ENCODE measurements around the gene ZCCHC24.

Gene ZCCHC24

GRCh38 chr10:79454259-79454658 lies 8.8 kb upstream of the ZCCHC24 start:
- no peaks in the 10 kb centered on the region for H3K4me1 ChIP-seq (ENCODE audit: insufficient read depth, low read length, severe bottlenecking)
- H3K9ac ChIP-seq (ENCODE audit: low read length) = no peak overlapping the region
- H3K27me3 ChIP-seq (ENCODE audit: insufficient read depth, low read length) = 0 out of 2 replicates have a peak, but pooled peaks cover under 1% of the 10 kb centered on the region
- H3K9me2 ChIP-seq (ENCODE audit: low read depth, low read length) = no peaks in the 10 kb centered on the region
- H3K4me3 ChIP-seq (ENCODE audit: low read depth, low read length, poor library complexity, severe bottlenecking) = no peak overlapping the region
- no peaks in the 10 kb centered on the region for H3K79me2 ChIP-seq (ENCODE audit: insufficient read depth, low read length)
- TF ChIP-seq CTCF (IDR thresholded peaks at IDR 0.05; ENCODE audit: low read length) (no peak), EZH2 (IDR thresholded peaks at IDR 0.05; ENCODE audit: borderline replicate concordance, low read length) (no peak)
- H4K20me1 ChIP-seq (ENCODE audit: insufficient read depth, low read length) = no peaks in the 10 kb centered on the region
- no peaks in the 10 kb centered on the region for H3F3A ChIP-seq (ENCODE audit: insufficient read depth, low read length)
- H3K27ac ChIP-seq (ENCODE audit: low read depth, low read length, poor library complexity, severe bottlenecking) = no peak overlapping the region
- no peak overlapping the region for H2AFZ ChIP-seq (ENCODE audit: low read length)
- H3K4me2 ChIP-seq (ENCODE audit: low read length) = no peak overlapping the region
- no peaks in the 10 kb centered on the region for H3K36me3 ChIP-seq (ENCODE audit: insufficient read depth, low read length)
- H3K9me3 ChIP-seq (ENCODE audit: low read length) = no peaks in the 10 kb centered on the region

- no peaks in the 10 kb centered on the region for H3K27me3 ChIP-seq (ENCODE audit: insufficient read depth, low read length)
- H3K4me1 ChIP-seq (ENCODE audit: insufficient read depth, low read length, severe bottlenecking) = no peaks in the 10 kb centered on the region
- H2AFZ ChIP-seq (ENCODE audit: low read length) = no peak overlapping the region
- no peak overlapping the region for H3K4me3 ChIP-seq (ENCODE audit: low read depth, low read length, poor library complexity, severe bottlenecking)
- H3K27ac ChIP-seq (ENCODE audit: low read depth, low read length, poor library complexity, severe bottlenecking) = no peak overlapping the region
- H3K79me2 ChIP-seq (ENCODE audit: insufficient read depth, low read length) = no peaks in the 10 kb centered on the region
- H3F3A ChIP-seq (ENCODE audit: insufficient read depth, low read length) = no peaks in the 10 kb centered on the region
- H3K9me3 ChIP-seq (ENCODE audit: low read length) = no peaks in the 10 kb centered on the region
- no peak overlapping the region for H3K4me2 ChIP-seq (ENCODE audit: low read length)
- no peaks in the 10 kb centered on the region for H3K9me2 ChIP-seq (ENCODE audit: low read depth, low read length)
- no peak overlapping the region for H3K9ac ChIP-seq (ENCODE audit: low read length)
- TF ChIP-seq EZH2 (IDR thresholded peaks at IDR 0.05; ENCODE audit: borderline replicate concordance, low read length) (no peak), CTCF (IDR thresholded peaks at IDR 0.05; ENCODE audit: low read length) (no peak)
- H3K36me3 ChIP-seq (ENCODE audit: insufficient read depth, low read length) = no peaks in the 10 kb centered on the region
- no peaks in the 10 kb centered on the region for H4K20me1 ChIP-seq (ENCODE audit: insufficient read depth, low read length)
Observed at GRCh38 chr10:79453392-79453791, 8.0 kb upstream of the ZCCHC24 start.

- H3K4me3 ChIP-seq (ENCODE audit: low read depth, low read length, poor library complexity, severe bottlenecking) = no peak overlapping the region
- no peaks in the 10 kb centered on the region for H3K36me3 ChIP-seq (ENCODE audit: insufficient read depth, low read length)
- no peaks in the 10 kb centered on the region for H3K9me2 ChIP-seq (ENCODE audit: low read depth, low read length)
- no peak overlapping the region for H3K27ac ChIP-seq (ENCODE audit: low read depth, low read length, poor library complexity, severe bottlenecking)
- H3K27me3 ChIP-seq (ENCODE audit: insufficient read depth, low read length) = no peaks in the 10 kb centered on the region
- no peak overlapping the region for H3K9ac ChIP-seq (ENCODE audit: low read length)
- H4K20me1 ChIP-seq (ENCODE audit: insufficient read depth, low read length) = no peaks in the 10 kb centered on the region
- TF ChIP-seq CTCF (IDR thresholded peaks at IDR 0.05; ENCODE audit: low read length) (no peak), EZH2 (IDR thresholded peaks at IDR 0.05; ENCODE audit: borderline replicate concordance, low read length) (no peak)
- H2AFZ ChIP-seq (ENCODE audit: low read length) = no peak overlapping the region
- no peaks in the 10 kb centered on the region for H3K79me2 ChIP-seq (ENCODE audit: insufficient read depth, low read length)
- no peak overlapping the region for H3K4me2 ChIP-seq (ENCODE audit: low read length)
- H3K4me1 ChIP-seq (ENCODE audit: insufficient read depth, low read length, severe bottlenecking) = no peaks in the 10 kb centered on the region
- H3K9me3 ChIP-seq (ENCODE audit: low read length) = no peaks in the 10 kb centered on the region
- H3F3A ChIP-seq (ENCODE audit: insufficient read depth, low read length) = no peaks in the 10 kb centered on the region
Observed at GRCh38 chr10:79452174-79452611, 6.8 kb upstream of the ZCCHC24 start.
